CD4-positive, alpha-beta T cell treated with Interferon alpha-2 for 1 hour (primary cell): ENCODE results near the gene ARHGEF10L.
"Not testable (repeated sequence)": the region's sequence is repeated elsewhere in the genome, so short reads cannot be mapped to it uniquely, and the experiment has no call there.

Experiments used
- DNase-seq, 2 donors: peaks; one replicate each; pipeline ENCODE4 v3.0.0-alpha.2; 2020 to 2022

The ARHGEF10L gene, protein sequence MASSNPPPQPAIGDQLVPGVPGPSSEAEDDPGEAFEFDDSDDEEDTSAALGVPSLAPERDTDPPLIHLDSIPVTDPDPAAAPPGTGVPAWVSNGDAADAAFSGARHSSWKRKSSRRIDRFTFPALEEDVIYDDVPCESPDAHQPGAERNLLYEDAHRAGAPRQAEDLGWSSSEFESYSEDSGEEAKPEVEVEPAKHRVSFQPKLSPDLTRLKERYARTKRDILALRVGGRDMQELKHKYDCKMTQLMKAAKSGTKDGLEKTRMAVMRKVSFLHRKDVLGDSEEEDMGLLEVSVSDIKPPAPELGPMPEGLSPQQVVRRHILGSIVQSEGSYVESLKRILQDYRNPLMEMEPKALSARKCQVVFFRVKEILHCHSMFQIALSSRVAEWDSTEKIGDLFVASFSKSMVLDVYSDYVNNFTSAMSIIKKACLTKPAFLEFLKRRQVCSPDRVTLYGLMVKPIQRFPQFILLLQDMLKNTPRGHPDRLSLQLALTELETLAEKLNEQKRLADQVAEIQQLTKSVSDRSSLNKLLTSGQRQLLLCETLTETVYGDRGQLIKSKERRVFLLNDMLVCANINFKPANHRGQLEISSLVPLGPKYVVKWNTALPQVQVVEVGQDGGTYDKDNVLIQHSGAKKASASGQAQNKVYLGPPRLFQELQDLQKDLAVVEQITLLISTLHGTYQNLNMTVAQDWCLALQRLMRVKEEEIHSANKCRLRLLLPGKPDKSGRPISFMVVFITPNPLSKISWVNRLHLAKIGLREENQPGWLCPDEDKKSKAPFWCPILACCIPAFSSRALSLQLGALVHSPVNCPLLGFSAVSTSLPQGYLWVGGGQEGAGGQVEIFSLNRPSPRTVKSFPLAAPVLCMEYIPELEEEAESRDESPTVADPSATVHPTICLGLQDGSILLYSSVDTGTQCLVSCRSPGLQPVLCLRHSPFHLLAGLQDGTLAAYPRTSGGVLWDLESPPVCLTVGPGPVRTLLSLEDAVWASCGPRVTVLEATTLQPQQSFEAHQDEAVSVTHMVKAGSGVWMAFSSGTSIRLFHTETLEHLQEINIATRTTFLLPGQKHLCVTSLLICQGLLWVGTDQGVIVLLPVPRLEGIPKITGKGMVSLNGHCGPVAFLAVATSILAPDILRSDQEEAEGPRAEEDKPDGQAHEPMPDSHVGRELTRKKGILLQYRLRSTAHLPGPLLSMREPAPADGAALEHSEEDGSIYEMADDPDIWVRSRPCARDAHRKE (N-terminal part only)

DNA sequence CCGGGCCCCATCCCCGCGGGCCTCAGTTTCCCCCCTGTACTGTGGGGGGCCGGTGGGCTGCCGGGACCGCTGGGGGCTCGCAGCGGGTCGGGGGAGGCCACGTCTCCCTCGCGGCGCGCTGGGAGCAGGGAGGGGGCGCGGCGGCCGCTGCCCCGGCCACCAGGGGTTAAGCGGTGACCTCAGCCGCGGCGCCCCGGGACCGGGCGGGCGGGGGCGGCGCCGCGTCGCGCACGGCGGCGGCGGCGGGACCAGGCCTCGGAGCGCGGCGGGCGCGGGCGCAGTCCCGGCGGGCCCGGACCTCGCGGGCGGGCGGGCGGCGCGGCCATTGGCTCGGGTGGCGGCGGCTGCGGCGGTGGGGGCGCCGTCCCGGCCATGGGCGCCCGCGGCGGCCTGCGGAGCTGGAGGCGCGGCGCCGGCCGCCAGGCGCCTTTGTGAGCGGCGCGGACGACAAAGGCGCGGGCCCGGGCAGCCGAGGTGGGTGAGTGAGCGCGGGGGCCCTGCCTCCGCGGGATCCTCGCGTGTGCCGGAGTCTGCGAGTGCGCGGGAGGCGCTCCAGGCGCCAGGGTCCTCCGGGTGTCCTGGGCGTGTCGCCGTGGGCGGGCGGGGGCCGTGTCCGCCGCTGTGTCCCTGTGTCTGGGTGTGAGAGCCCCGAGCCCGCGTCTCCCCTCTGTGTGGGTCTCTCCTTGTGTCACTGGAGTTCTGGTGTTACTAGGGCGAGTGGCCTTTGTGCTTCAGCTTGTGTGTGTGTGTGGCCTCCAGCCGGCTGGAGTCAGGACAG lies at the start of gene ARHGEF10L:
TSS of gene ARHGEF10L (plus strand) at position 222 of the 778 bp plus-strand sequence. CDS start 40,898 bp downstream, outside the sequence.
- no peak for DNase-seq

- not testable (repeated sequence) for DNase-seq
Observed at GRCh38 chr1:17489768-17490417, 49.6 kb upstream of the ARHGEF10L start.

- not testable (repeated sequence) for DNase-seq
Observed at GRCh38 chr1:17490667-17491066, 48.8 kb upstream of the ARHGEF10L start.

DNA sequence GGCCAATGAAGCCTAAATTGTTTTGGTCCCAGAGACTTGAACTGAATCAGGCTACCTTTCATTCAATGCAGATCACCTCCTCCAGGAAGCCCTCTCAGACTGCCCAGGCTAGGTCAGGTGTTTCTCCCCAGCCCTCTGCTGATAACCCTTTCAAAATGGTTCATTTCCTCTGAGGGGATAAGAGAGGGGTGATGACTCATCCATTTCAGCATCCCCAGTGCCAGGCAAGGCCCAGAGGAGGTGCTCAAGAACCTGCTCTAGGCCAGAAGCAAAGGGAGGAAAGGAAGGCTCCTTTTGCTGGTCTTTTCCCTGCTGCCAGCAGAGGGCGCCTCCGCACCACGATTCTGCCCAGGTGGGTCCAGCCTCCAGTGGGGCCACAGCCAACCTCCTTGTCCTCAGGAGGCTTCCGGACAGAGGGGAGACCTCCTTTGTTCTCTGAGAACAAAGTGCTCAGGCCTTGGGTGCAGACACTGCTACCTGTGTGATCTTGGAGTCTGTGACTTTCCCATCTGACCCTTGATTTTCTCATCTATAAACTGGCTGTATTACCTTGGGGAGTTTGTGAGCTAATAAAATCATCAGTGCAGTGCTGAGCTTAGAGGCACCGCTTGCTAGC lies 45.3 kb upstream of the ARHGEF10L start:
- peak; percentile 49 to 53 for DNase-seq

- DNase-seq, result no peak
Observed at GRCh38 chr1:17496419-17496818, 43.1 kb upstream of the ARHGEF10L start.

DNA sequence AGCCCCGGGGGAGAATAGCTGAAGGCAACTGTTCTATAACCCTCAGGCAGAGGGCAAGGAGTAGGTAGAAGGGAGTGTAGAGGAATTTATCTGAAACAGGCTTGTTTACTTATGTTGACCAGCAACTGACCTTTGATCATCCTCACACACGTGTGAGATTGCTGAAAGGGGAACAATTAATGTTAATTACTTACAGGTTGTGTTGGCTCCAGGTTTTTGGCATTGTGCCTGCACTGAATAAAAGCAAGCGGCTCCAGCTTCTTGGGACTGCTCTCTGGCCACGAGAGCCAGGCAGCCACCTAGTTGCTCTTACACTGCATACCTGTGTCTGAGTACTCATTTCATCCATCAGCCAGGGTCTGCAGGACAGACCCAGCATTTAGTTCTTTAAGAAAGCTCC lies 41.3 kb upstream of the ARHGEF10L start:
- DNase-seq, result no peak

DNA sequence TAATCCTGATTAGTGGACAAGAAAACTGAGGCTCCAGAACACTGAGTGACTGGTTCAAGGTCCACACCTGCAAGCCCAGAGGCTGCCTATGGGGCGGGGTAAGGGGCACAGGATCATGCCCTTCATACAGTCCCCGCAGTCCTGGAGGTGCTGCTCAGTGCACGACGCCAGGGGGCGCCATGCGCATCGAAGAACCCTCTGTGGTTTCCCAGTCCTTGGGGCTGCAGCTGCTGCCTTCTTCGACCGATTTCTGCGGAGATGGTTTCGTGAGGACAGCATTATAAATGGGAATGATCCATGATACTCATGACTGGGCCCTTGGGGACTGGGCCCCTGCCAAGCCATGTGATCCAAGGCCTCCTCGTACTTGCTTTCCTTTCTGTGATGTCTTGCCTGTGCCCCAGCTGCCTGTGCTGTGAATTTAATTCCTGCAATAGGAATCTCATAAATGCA lies 37.1 kb upstream of the ARHGEF10L start:
- peak; percentile 33 to 41 for DNase-seq

GRCh38 chr1:17503146-17503545 lies 36.4 kb upstream of the ARHGEF10L start:
- no peak for DNase-seq

GRCh38 chr1:17507200-17507599 lies 32.3 kb upstream of the ARHGEF10L start:
- DNase-seq, result not testable (repeated sequence)

GRCh38 chr1:17507915-17508314 lies 31.6 kb upstream of the ARHGEF10L start:
- no peak for DNase-seq

DNA sequence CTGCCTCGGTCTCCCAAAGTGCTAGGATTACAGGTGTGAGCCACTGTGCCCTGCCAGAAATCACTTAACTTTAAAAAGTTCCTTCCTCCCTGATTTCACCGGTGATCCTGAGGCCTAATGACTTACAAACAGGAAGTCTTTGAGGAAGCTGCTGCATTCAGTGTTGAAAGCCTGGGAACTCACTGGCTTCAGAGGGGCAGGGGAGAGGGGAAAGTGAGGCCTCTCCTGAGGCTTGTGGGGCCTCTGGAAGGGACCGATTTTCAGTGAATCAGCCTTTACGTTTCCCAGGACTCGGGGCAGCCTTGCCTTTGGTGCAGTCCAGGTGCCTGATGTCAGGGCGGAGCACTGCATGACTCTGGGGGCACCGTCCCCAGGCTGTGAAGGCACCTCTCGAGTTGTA lies 30.1 kb upstream of the ARHGEF10L start:
- no peak for DNase-seq

GRCh38 chr1:17510138-17510537 lies 29.4 kb upstream of the ARHGEF10L start:
- DNase-seq, result no peak

DNA sequence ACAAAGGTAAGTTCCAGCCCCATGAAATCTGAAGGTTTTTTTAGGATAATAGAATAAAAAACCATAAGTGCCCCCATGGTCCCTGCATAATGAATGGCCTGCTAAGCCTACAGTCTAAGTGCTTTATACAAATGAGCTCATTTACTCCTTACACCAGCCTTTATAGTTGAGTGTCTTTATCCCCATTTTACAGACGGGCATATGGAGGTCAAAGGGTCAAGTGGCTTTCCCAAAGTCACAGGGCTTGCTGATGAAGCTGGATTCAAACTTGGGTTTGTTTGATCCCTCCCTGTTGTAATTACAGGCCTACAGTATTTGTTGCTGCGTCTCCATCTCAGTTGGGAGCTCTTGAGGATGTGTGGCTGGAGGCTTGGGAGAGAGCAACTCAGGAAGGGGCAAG lies 28.3 kb upstream of the ARHGEF10L start:
- DNase-seq, result no peak

GRCh38 chr1:17513131-17513530 lies 26.4 kb upstream of the ARHGEF10L start:
- no peak for DNase-seq

- no peak for DNase-seq
Observed at GRCh38 chr1:17514776-17515175, 24.7 kb upstream of the ARHGEF10L start.

GRCh38 chr1:17515902-17516301 lies 23.6 kb upstream of the ARHGEF10L start:
- DNase-seq, result no peak

- no peak for DNase-seq
Observed at GRCh38 chr1:17516303-17517214, 22.9 kb upstream of the ARHGEF10L start.

GRCh38 chr1:17520041-17520440 lies 19.5 kb upstream of the ARHGEF10L start:
- DNase-seq, result no peak

GRCh38 chr1:17520473-17521319 lies 18.8 kb upstream of the ARHGEF10L start:
- no peak for DNase-seq
